ENCODE measurements around the gene LMNB1.
"Not testable (repeated sequence)": the region's sequence is repeated elsewhere in the genome, so short reads cannot be mapped to it uniquely, and the experiment has no call there.

The LMNB1 gene

DNA sequence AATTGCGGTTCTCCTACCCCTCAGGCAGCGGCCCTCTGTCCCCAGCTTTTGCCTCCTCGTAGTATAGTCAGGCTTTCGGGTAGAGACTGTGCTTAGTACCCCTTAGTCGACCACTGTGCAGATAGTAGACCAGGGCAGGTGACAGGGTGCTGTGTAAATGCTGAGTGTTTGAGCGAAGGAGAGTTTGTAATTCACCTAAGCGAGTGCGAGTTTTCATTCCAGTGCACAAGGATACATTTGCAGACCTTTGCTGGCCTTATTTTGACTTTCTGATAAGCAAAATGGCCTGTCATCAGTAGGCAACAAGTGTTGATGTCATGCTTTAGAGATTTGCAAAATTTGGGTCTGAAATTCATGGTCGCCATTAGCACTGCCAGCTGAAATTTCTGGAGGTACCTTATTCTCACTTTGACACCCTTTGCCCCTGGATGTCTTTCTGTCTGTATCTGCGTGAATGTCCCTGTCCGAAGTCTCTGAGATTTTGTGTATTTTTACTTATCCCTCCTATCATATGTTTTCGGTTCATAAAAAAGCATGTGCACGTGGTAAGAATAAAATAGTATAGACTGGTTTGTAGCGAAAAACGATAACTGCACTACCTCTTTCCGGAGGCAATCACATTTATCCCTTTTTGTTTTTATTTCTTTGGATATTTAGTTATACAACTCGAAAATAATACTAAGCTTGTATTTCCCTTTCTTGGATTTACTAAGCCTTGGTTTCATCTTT, 1.9 kb downstream of the LMNB1 start:
- no peak for DNase-seq (ENCODE audit: low read depth, low spot score)

DNA sequence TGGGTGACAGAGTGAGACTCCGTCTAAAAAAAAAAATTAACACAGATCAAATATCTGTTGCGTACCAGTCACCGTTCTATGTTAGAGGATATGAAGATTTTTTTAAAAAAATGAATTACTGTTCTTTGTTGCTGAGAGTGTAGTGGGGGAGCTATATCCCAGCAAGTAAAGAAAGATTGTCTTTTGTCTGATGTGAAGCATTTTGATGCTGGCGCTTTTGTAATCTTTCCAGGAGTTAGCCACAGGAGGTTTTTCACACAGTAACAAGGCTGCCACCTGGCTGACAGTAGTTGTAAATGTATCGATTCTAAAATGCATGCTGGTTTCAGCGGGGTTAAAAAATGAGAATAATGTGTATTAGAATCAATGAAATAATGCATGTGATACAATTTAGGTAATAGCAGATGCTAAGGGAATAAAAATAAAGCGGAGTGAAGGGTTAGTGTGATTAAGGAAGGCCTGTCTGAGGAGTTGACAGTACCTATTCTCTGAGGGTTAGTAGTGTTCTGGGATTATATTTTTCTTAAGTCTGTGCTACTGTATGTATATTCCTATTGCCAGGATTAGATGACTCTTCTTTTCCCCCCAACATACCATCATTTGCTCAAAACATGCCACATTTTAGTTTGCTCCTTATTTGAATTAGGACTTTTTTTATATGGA, 3.4 kb downstream of the LMNB1 start:
- peak; percentile 52 for DNase-seq (ENCODE audit: low read depth, low spot score)

DNA sequence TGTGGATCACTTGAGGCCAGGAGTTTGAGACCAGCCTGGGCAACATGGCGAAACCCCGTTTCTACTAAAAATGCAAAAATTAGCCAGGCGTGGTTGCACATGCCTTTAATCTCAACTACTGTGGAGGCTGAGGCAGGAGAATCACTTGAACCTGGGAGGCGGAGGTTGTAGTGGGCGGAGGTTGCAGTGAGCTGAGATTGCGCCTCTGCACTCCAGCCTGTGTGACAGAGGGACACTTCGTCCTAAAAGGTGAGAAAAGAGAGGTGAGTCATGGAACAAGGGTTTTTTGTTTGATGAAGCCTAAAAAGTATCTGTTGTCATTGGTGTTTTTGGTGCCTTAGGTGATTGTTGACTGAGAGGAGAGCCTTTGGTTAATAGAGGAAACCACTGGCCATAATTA, 11.5 kb downstream of the LMNB1 start:
- not testable (repeated sequence) for DNase-seq (ENCODE audit: low read depth, low spot score)

DNA sequence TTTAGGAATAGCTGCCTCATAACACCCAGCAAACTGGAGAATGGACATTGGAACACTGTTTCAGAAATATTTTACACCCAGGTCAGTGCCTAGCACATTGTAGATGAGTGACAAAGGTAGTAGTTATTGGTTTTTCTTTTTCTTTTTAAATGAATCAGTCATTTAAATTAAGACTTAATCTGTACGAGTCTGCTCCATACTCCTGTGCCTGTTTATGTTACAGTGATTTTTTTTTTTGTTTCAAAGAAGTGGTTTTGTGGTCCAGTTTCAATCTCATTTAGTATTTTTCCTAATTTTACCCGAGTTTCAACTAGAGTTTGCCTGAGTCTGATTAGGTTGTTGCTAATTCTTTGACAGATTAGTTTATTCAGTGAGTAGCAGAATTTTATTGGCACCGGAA, 16.2 kb downstream of the LMNB1 start:
- no peak for DNase-seq (ENCODE audit: low read depth, low spot score)

DNA sequence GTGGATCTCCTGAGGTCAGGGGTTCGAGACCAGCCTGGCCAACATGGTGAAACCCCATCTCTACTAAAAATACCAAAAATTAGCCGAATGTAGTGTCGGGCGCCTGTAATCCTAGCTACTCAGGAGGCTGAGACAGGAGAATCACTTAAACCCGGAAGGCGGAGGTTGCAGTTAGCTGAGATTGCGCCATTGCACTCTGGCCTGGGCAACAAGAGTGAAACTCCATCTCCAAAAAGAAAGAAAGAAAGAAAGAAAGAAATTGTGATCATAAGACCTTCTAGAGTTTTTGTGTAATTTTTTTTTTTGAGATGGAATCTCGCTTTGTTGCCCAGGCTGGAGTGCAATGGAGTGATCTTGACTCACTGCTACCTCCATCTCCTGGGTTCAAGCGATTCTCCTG, 16.7 kb downstream of the LMNB1 start:
- not testable (repeated sequence) for DNase-seq (ENCODE audit: low read depth, low spot score)

DNA sequence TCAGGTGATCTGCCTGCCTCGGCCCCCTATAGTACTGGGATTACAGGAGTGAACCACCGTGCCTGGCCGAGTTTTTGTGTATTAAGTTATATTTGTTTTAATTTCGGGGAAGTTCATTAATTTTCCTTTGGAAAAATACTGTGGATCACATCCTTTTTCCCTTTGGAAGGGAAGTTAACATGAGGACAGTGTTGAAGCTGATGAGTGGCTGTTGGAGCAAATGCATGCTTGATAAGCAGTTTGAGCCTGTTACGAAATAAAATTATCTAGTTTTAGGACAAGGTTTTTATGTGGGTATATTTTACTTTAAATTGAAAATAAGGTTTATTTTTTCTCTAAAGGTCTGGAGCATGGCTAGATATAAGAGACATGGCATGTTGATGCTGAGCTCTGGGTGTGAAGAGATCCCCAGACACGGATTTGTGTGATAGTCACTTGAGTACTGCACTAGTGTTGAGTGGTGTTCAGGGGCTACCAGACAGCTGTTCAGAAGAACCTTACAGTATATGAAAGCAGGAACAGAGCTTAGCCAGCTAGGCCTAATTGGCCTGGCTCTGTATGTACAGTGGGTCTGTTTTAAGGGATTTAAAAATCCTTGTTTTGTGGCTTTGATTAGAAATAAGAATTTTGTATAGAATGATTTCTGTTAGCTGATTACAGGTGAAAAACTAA, 17.4 kb downstream of the LMNB1 start:
- no peak for DNase-seq (ENCODE audit: low read depth, low spot score)

GRCh38 chr5:126799780-126800179, 22.8 kb downstream of the LMNB1 start:
- no peak for DNase-seq (ENCODE audit: low read depth, low spot score)

DNA sequence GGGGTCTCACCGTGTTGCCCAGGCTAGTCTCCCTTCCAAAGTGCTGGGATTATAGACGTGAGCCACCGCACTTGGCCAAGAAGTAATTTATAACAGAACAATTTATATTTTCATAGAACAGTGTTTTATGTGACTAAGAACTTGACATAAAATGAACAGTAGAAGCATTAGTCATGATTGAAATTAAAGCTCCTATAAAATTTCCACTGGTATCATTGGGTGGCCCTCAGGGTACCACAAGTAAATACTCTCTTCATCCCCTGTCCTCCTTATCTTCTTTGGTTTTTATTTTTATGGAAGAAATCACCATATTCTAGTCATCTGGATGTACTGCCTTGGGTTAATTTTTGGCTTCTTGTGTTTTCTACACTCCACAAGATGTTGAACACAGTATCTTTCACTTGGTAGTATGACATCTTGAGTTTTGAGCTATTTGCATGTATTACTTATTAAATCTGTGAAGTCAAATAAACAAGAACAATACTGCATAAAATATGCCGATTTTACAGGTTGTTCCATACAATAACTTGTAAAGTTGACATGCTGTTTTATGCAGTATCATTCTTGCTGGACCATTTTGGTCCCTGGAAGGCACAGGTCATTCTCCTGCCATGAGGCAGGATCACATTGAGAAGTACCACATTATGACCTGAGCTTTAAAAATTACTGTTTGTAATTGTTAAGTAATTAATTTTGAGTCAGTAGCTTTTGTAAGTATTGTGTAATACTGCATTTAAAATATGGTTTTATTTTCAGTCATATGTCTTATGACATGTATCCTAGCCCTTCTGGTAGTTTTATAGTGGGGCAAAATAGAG, 24.4 kb downstream of the LMNB1 start:
- no peak for DNase-seq (ENCODE audit: low read depth, low spot score)

DNA sequence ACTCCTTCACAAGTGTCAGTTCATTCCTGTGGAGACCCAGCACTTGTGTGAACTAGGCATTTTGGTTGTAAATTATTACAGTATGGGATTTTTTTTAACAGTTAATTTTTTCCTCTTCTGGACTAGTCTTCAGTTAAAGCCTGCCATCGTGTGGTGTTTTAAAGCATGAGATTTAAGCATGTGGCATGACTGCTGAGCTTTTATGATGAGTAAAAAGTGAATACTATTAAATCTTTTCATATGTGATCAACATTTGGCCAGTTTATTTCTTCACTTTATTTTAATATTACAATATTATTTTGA, 25.0 kb downstream of the LMNB1 start:
- no peak for DNase-seq (ENCODE audit: low read depth, low spot score)

GRCh38 chr5:126805063-126805462, 28.1 kb downstream of the LMNB1 start:
- no peak for DNase-seq (ENCODE audit: low read depth, low spot score)

DNA sequence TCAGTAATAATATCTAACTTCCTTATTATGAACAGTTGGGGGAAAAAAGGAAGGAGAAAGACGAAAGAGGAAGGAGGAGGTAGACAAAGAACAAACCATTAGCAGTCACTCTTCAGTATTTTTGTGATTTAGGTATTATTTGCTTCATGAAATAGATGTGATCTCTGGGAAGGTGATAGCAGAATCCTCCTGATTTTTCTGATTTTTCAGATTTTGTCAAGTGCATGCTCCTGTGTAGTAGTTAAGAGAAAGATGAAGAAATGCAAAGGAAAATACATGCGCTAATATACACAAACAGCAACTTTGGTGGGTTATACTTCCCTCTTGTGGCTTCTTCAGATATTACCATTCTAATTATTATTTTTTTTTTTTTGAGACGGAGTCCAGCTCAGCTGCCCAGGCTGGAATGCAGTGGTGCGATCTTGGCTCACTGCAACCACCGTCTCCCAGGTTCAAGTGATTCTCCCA, 31.6 kb downstream of the LMNB1 start:
- DNase-seq (ENCODE audit: low read depth, low spot score) = no peak

GRCh38 chr5:126809916-126810315, 33.0 kb downstream of the LMNB1 start:
- no peak for DNase-seq (ENCODE audit: low read depth, low spot score)

DNA sequence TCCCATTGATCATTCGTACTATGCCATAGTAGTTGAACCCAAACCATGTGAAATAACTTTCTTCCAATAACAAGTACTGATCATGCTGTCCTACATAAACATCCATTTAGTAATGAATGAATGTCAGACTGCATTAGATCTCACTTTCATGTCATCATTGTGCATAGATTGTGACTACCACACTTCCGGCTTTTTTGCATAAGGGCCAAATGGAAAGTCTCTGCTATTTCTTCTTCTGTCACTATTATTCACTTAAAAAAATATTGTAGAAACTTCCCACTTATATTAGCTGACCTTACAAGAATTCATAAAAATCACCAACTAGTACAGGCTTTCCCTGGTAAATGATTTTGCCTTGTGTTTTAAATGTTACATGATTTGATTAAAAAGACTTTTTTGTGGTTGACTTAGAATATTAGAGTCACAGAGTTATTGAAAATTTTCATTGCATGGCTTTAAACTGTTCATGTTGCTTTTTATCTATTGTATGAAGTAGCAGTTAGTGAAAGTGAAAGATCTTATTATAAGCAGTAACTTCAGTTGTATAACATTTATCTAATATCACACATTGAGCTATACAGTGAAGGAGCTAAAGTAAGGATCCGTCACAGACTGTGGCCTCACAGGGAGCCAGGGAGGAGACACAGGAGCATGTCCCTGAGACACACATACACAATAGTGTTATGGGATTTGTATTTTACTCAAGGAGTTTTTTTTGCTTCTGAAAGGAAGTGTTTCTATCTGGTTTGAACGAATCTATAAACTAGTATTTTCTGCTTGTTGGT, 33.9 kb downstream of the LMNB1 start:
- no peak for DNase-seq (ENCODE audit: low read depth, low spot score)

DNA sequence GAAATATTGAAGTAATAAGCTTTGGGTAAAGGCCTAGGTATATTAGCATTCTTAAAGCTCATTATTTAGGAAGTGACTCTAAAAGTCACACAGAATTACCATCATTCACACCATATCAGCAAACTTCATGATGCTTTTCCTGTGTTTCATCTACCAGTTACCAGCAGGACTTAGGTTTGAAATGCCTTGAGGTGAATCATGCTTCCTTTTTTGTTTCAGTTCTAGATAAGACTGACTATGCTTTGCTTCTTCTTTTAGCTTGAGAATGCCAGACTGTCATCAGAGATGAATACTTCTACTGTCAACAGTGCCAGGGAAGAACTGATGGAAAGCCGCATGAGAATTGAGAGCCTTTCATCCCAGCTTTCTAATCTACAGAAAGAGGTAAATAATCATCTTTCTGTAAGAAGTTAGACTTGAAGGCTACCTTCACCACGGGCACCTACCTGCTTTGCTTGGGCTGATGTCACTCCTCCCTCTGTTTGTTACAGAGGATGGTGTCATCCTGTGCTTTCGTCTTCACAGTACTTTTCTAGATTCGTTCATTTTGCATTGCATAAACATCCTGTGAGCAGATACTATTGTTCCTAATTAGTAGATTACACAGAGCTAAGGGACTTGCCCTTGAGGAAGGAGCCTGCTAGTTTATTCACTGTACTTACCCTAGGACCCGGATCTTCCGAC, 34.7 kb downstream of the LMNB1 start:
- no peak for DNase-seq (ENCODE audit: low read depth, low spot score)

- DNase-seq (ENCODE audit: low read depth, low spot score) = no peak
These were observed 35.2 kb downstream of the LMNB1 start for GRCh38 chr5:126812199-126812570.

- not testable (repeated sequence) for DNase-seq (ENCODE audit: low read depth, low spot score)
These were observed 36.9 kb downstream of the LMNB1 start for GRCh38 chr5:126813799-126814198.

- DNase-seq (ENCODE audit: low read depth, low spot score) = no peak
These were observed 37.9 kb downstream of the LMNB1 start for GRCh38 chr5:126814721-126815404.

- no peak for DNase-seq (ENCODE audit: low read depth, low spot score)
These were observed 39.7 kb downstream of the LMNB1 start for GRCh38 chr5:126816649-126817048.

GRCh38 chr5:126818736-126819135, 41.8 kb downstream of the LMNB1 start:
- no peak for DNase-seq (ENCODE audit: low read depth, low spot score)

- DNase-seq (ENCODE audit: low read depth, low spot score) = no peak
These were observed 42.3 kb downstream of the LMNB1 start for GRCh38 chr5:126819253-126819652.
